AG20443 (cell line): Measurements from ENCODE around the gene CHD2.

ENCODE experiments used
- DNase-seq: peaks from one replicate; pipeline ENCODE4 v3.0.0; 2012; ENCODE audit warnings: low spot score, mixed read lengths

CHD2 gene

DNA sequence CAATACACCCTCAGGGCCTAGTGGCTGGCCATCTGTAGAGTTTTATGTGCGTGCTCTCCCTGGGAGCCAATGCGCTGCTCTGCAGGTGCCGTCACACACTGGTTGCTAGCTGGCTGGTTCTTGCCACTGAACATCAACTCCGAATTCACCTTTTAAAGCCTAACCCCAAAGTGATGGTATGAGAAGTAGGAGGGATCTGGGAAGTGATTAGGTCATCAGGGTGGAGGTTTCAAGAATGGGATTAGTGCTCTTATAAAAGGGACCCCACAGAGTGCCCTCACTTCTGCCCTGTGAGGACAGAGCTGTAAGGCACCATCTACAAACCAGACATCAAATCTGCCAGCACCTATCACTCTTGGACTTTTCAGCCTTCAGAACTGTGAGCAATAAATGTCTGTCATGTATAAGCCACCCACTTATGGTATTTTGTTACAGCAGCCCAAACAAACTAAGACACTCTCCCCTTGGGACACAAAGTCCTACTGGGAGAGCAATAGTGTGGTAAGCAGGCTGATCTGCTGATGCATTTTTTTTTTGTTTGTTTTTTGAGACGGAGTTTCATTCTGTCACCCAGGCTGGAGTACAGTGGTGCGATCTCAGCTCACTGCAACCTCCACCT, 168.6 kb downstream of the CHD2 start:
- DNase-seq = no peak

DNA sequence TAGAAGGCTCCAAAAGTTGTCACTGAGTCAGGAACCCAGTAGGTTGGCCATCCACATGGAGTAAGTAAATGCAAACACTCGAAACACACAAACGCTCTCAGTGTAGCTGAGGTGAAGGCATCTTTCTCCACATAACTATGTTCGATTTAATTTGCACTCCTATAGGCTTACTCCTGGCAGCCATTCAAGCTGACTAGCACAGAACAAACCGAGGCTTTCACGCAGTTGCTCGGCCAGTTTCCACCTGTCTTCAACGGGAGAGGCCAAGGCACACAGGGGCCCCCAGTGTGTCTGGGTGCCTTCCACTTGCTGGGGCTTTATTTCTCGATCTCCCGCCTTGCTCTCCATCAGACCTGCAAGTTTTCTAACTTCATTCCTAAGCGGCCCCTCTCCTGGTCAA, 170.0 kb downstream of the CHD2 start:
- DNase-seq = no peak

DNA sequence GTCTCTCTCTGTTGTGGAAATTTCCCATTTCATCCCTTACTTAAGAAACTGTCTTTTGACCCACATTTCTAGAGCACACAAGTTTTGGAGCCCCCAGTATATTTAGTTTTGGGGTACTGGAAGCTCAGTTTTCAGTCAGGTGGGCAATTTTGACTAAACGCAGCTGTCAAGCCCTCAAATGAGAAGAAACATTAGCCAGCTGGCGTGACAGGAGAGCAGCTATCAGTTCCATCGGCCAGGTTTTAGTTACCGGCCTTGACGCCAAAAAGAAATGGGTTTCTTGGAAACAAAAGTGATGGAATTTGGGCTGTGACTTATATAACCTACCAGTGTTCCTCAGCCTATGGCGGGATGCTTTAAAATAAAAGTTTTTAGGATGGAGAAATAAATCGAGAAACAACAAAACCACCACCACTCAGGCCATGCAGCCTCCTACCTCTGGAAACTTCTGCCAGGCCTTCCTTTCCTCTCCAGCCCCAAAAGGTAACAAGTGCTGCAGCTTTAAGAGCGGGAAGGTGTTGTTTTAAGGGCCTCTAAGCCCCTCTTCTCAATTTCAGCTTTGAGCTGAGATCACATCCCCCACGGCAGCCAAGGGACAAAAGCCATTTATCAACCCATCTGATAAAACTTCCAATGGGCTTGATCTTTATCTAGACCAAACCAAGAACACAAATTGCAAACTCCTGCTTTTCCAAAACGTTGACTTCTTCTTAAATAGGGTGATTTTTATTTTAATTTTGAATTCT, 170.6 kb downstream of the CHD2 start:
- no peak for DNase-seq

DNA sequence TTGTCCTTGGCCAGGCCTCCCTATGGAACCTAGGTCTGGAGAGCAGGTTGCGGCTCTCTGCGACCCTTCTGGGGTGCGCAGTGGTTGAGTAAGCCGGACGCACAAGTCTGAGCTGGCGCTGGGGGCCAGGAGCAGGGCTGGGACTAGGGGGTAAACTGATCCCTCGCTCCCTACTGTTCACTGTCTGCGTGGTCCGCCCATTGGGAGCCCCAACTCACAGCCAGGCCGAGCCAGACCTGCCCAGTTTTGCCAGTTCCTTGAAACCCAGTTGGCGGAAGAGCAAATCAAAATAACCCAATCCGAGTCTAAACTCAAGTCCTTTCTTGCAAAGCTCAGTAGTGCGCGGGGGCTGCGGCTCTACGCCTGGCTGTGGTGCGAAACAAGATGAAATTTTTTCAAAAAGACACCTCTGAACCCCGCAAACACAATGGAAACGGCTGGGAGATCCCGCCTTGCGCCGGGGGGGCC, 171.4 kb downstream of the CHD2 start:
- no peak for DNase-seq

DNA sequence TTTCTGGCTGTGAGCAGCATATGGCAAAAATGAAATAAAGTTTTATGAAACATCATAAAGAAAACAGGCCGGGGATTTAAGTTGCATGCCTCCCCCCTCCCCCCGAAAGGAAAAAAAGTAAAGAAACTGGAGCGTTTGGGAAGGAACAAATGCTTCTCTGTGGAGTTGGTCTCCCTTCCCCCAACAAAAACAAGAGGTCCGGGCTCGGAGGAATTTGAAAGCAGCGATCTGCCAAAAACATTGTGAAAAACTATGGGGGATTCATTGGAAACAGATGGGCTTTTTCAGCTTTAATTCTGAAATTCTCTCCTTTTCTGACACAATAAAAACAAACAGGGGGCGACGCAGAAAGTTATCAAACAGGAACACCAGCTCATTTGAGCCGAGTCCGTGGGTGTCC, 171.9 kb downstream of the CHD2 start:
- DNase-seq = peak; percentile 66

DNA sequence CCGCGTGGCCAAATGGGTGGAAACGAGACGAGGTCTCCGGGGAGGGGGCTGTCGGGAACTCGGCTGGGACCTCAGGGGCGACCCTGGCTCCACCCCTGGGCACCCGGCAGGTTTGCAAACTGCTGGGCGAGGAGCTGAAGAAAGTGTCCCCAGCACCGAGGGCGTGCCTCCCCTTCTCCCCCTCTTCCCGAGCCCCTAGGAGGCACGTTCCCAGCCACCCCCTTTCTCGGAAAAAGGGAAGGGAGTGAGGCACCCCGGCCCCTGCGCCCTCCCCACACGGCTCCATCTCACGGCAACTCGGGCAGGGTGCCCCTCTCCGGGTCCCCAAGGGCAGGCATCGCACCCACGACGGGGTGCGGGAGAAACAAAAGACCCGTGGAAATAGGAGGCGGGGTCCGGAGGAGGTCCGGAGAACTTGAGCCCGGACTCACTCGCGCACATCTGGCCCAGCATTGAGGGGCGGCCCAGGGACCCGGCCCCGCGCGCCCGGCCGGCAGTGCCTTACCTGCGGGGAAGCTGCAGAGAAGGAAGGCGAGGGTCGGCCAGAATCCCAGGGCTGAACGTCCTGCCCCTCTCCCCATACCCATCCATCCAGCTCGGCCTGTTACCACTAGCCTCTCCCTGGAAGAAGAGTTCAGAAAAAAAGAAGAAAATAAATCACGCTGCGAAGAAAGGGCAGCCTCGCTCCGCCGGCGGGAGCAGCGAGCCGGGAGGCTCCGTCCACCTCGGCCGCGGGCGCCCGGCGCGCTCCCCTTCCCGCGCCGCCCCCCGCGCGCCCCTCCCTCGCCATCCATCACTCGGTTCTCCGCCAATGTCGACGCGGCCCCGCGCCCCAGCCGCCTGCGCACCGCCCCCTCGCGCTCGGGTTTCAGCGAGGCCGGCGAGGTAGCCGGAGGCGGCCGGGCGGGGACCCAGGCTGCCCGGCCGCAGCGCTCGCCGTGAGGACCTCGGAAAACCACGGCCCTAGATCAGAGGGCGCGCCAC, 172.6 kb downstream of the CHD2 start:
- DNase-seq = peak; percentile 90

DNA sequence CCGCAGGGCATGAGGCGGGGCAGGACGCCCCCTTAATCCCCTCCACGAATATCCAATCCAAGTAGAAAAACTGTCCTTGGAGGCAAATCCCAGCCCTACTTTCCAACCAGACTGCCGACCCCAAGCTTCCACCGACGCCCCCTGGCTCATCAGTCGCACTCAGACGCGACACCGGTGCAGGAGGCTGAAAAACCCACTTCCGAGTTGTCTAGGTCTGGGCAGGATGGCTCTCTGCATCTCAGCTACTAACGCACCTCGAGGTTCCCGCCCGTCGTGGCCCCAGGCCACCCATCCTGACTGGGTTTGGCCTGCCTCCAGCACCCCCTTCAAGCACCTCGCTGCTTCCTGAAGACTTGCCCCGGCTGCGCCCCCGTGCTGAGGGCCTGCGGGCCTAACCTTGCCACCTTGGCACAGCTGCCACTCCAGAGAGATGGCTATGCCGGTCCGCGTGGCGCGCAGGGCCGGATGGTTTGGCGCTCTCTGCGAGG, 173.4 kb downstream of the CHD2 start:
- DNase-seq = no peak

DNA sequence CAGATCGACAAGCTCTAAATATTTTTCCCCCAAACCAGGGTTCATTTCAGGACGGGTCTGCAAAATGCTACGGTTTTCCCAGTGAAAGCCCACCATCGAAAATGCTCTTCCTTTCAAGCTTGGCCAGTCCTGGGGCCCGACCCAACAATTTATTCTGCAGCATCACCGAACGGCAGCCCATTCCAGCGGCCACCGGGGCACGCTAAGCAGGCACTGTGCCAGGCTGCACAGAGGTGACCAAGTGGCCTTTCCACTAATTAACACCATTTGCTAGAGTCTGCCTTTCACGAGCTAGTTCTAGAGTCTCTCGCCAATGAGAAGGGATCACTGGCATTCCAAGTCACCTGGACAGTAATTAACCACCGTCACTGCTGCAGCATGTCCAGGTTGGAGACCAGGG, 174.5 kb downstream of the CHD2 start:
- no peak for DNase-seq

DNA sequence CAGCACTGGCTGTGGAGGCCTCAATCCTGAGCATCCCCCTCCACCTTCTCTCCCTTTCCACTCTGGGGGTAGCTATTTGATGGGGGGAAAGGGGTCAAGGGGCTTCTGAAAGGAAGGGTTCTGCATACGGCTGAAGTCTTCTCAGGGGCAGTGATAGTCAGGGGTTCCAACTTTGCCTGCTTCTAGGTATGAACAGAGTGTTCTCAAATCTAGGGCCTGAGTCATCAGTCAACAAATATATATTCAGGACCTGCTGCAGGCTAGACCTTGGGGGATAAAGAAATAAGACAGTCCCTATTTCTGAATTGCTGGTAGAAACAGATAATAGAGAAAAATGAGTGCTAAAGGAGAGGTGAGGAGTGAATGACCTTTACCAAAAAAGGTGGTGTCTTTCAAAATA, 176.1 kb downstream of the CHD2 start:
- DNase-seq = no peak

DNA sequence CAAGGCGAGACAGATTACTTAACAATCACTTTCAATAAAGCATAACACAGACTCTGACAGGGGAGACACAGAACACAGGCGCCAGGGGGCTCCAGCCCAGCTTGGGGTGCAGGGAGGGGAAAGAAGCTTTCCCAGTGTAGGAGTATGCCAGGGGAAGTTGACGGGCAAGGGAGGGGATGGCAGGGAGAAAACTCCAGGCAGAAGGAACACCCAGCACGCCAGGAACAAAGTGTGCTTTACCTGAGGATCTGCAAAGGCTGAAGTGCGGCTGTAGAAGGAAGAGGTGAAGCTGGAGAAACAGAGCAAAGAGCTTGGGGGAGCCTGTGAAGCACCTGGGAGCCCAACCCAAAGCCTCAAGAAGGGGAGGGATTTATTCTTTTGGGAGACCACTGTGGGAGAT, 176.8 kb downstream of the CHD2 start:
- no peak for DNase-seq
